PC-3 (cell line): ENCODE results near the gene SRCAP. TPM values are rescaled to one million over a fixed set of nuclear protein-coding genes. Genes with fewer than 3 reads are reported as not detected.

ENCODE experiments used
- ATAC-seq: fragments of 200-7000 bp; cut with Tn5 transposase; 2 replicates; pipeline ENCODE4 v1.9.1; 2020; ENCODE audit warnings: mild to moderate bottlenecking, moderate library complexity
- BruUV-seq: library from RNA; stranded (reverse); fragments of 400-500 nt; replicated peaks from 2 replicates; lab custom pipeline; 2021; lab: Mats Ljungman, UMichigan
- CTCF ChIA-PET: fragments of 300-600 bp; sonication (Branson Sonifier 250); formaldehyde crosslinking; loops from one replicate; lab custom pipeline; 2022; ENCODE audit warnings: antibody characterized with exemption; lab: Charles Lee
- POLR2A ChIA-PET: fragments of 300-600 bp; sonication (Branson Sonifier 250); formaldehyde crosslinking; loops from one replicate; lab custom pipeline; 2022; ENCODE audit warnings: antibody characterized with exemption; ENCODE audit not compliant: unreplicated experiment; lab: Charles Lee
- DNase-seq: peaks from one replicate; pipeline ENCODE4 v3.0.0-alpha.2; 2015
- H2AFZ ChIP-seq: fragments of 300-600 bp; sonication (generic); 2 replicates; pipeline ENCODE4 v1.6.0; 2016; ENCODE audit warnings: antibody characterized with exemption, low read length
- H3F3A ChIP-seq: fragments of 300-600 bp; sonication (generic); one replicate; pipeline ENCODE4 v1.6.0; 2017; ENCODE audit warnings: antibody characterized with exemption, low read length, control low read depth, mild to moderate bottlenecking; ENCODE audit not compliant: unreplicated experiment
- H3K27ac ChIP-seq: fragments of 300-600 bp; sonication (generic); 2 replicates; pipeline ENCODE4 v1.5.1; 2016; ENCODE audit warnings: mild to moderate bottlenecking, low read length
- H3K27me3 ChIP-seq: fragments of 300-600 bp; sonication (generic); 2 replicates; pipeline ENCODE4 v1.6.1; 2016; ENCODE audit warnings: low read length, mixed read lengths
- H3K36me3 ChIP-seq: fragments of 300-600 bp; sonication (generic); 2 replicates; pipeline ENCODE4 v1.6.1; 2016; ENCODE audit warnings: low read depth, mixed run types, low read length, mixed read lengths
- H3K4me1 ChIP-seq: fragments of 300-600 bp; sonication (generic); 2 replicates; pipeline ENCODE4 v1.5.1; 2016; ENCODE audit warnings: low read length; ENCODE audit not compliant: insufficient read depth
- H3K4me2 ChIP-seq: fragments of 300-600 bp; sonication (generic); 2 replicates; pipeline ENCODE4 v1.6.0; 2016; ENCODE audit warnings: low read length
- H3K4me3 ChIP-seq: fragments of 300-600 bp; sonication (generic); 2 replicates; pipeline ENCODE4 v1.5.1; 2016; ENCODE audit warnings: mild to moderate bottlenecking, low read length, mixed read lengths
- H3K79me2 ChIP-seq: fragments of 300-600 bp; sonication (generic); 2 replicates; pipeline ENCODE4 v1.6.1; 2017; ENCODE audit warnings: low read length, mixed read lengths
- H3K9ac ChIP-seq: fragments of 300-600 bp; sonication (generic); 2 replicates; pipeline ENCODE4 v1.6.0; 2016; ENCODE audit warnings: mild to moderate bottlenecking, low read length
- H3K9me2 ChIP-seq: fragments of 300-600 bp; sonication (generic); replicated peaks from 2 replicates; pipeline ENCODE4 v1.6.1; 2016; ENCODE audit warnings: mixed run types, low read length, mixed read lengths
- H3K9me3 ChIP-seq: fragments of 300-600 bp; sonication (generic); 2 replicates; pipeline ENCODE4 v1.6.1; 2016; ENCODE audit warnings: low read length, mixed read lengths
- H4K20me1 ChIP-seq: fragments of 300-600 bp; sonication (generic); 2 replicates; pipeline ENCODE4 v1.6.1; 2016; ENCODE audit warnings: low read length, mixed read lengths
- EZH2 ChIP-seq: fragments of 300-600 bp; sonication (generic); IDR thresholded peaks from one replicate; pipeline ENCODE4 v1.6.1; 2017; ENCODE audit warnings: antibody characterized with exemption, mild to moderate bottlenecking, low read length; ENCODE audit not compliant: unreplicated experiment
- EZH2phosphoT487 ChIP-seq: fragments of 300-600 bp; sonication (generic); IDR thresholded peaks from 2 replicates; pipeline ENCODE4 v1.6.1; 2018; ENCODE audit warnings: mild to moderate bottlenecking, antibody characterized with exemption, low read length, borderline replicate concordance
- intact Hi-C: fragments of 100-400 bp; cut with micrococcal nuclease; formaldehyde crosslinking; loops from 2 replicates; pipeline ENCODE4 v1.9.0; 2023
- total RNA-seq: library from RNA; depleted of rRNA; stranded (reverse); fragments of >200 nt; gene quantifications from 2 replicates; pipeline ENCODE4 v1.2.3, GENCODE V29; 2014
- TF ChIP-seq, protein P1 (sequence below): fragments of 300-600 bp; sonication (generic); conservative IDR thresholded peaks from 2 replicates; pipeline ENCODE4 v1.5.1; 2017; ENCODE audit warnings: antibody characterized with exemption, low read depth, mild to moderate bottlenecking, low read length

SRCAP gene
- total RNA-seq, 1 experiment from 2014 or later: 19.0 TPM

DNA sequence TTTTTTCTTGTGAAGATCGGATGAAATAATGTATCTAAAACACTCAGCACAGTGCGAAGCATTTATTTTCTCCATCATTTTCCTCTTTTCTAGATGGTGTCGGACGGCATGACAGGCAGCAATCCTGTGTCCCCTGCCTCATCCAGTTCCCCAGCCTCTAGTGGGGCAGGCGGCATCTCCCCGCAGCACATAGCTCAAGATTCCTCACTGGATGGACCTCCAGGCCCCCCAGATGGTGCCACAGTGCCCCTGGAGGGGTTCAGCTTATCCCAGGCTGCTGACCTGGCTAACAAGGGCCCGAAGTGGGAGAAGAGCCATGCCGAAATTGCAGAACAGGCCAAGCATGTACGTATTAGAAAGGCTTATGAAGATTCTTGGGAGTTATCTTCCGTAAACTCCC lies 5.0 kb downstream of the SRCAP start:
- no peaks in the 10 kb centered on the region for H3K9me2 ChIP-seq
- no peaks in the 10 kb centered on the region for H3K27me3 ChIP-seq
- TF ChIP-seq, protein P1, sequence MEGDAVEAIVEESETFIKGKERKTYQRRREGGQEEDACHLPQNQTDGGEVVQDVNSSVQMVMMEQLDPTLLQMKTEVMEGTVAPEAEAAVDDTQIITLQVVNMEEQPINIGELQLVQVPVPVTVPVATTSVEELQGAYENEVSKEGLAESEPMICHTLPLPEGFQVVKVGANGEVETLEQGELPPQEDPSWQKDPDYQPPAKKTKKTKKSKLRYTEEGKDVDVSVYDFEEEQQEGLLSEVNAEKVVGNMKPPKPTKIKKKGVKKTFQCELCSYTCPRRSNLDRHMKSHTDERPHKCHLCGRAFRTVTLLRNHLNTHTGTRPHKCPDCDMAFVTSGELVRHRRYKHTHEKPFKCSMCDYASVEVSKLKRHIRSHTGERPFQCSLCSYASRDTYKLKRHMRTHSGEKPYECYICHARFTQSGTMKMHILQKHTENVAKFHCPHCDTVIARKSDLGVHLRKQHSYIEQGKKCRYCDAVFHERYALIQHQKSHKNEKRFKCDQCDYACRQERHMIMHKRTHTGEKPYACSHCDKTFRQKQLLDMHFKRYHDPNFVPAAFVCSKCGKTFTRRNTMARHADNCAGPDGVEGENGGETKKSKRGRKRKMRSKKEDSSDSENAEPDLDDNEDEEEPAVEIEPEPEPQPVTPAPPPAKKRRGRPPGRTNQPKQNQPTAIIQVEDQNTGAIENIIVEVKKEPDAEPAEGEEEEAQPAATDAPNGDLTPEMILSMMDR: no peak
- TF ChIP-seq EZH2 (no peak), EZH2phosphoT487 (no peak)
- no peaks in the 10 kb centered on the region for H3F3A ChIP-seq
- H4K20me1 ChIP-seq: 0 out of 2 replicates have a peak, but pooled peaks cover 7% of the 10 kb centered on the region
- H3K36me3 ChIP-seq: peaks cover 44% of the 10 kb centered on the region
- H3K9ac ChIP-seq: no peak overlapping the region
- ChIA-PET CTCF (no interaction called here), POLR2A (no interaction called here)
- no peak overlapping the region for H2AFZ ChIP-seq
- H3K4me1 ChIP-seq: peaks cover 13% of the 10 kb centered on the region
- H3K4me2 ChIP-seq: no peak overlapping the region
- H3K27ac ChIP-seq: no peak overlapping the region
- BruUV-seq: no TSS peak
- intact Hi-C loops: no loop called here
- DNase-seq (no peak), ATAC-seq (no peak)
- H3K4me3 ChIP-seq: no peak overlapping the region
- peaks cover 32% of the 10 kb centered on the region for H3K79me2 ChIP-seq
- H3K9me3 ChIP-seq: no peaks in the 10 kb centered on the region

DNA sequence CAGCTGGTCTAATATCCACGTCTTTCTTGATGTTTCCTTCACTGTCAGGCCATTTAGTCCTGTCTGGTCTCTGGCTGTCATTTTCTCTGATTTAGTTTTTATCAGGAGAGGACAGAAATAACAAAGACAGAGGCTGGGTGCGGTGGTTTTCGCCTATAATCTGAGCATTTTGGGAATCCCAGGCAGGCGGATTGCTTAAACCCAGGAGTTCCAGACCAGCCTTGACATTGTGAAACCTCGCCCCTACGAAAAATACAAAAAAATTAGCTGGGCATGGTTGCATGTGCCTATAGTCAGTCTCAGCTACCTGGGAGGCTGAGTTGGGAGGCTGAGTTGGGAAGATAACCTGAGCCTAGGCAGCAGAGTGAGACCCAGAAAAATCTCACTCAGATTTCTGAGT lies 7.1 kb downstream of the SRCAP start:
- Histone ChIP-seq H3K79me2 (peaks cover 11% of the 10 kb centered on the region), H3K4me1 (no peaks in the 10 kb centered on the region), H3K9me2 (no peaks in the 10 kb centered on the region), H3F3A (no peaks in the 10 kb centered on the region), H3K9ac (no peak overlapping the region), H2AFZ (no peak overlapping the region), H3K36me3 (peaks cover 50% of the 10 kb centered on the region), H3K9me3 (no peaks in the 10 kb centered on the region), H3K27me3 (no peaks in the 10 kb centered on the region), H4K20me1 (no peaks in the 10 kb centered on the region), H3K4me2 (no peak overlapping the region), H3K4me3 (no peak overlapping the region), H3K27ac (no peak overlapping the region)
- intact Hi-C loops: no loop called here
- POLR2A ChIA-PET: no interaction called here
- DNase-seq (no peak), ATAC-seq (no peak)
- no TSS peak for BruUV-seq
- CTCF ChIA-PET: interaction anchor here (0.7 kb wide), 1 partner anchor 15 kb away, joined by 6 read pairs; no protein-coding TSS in a partner anchor
- TF ChIP-seq, protein P1: no peak
- no peak for TF ChIP-seq EZH2
- no peak for TF ChIP-seq EZH2phosphoT487

DNA sequence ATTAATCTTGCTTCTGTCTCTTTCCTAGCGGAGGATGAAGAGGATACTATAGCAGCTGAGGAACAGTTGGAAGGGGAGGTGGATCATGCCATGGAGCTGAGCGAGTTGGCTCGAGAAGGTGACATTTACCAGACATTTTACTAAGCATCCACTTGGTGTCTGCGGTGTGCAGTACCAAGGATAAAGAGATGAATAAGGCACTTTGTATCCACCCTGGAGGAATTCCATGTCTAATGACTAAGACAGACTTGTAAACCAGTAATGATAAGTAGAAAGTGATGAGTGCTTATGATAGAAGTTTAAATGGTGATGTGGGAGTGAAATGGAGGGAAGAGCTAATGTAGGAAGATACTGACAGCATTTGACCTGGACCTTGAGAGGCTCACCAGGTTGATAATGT lies 12.0 kb downstream of the SRCAP start:
- no peaks in the 10 kb centered on the region for H3F3A ChIP-seq
- H3K79me2 ChIP-seq: peaks cover 10% of the 10 kb centered on the region
- H2AFZ ChIP-seq: no peak overlapping the region
- H3K9me3 ChIP-seq: no peaks in the 10 kb centered on the region
- no peak overlapping the region for H3K27ac ChIP-seq
- H3K36me3 ChIP-seq: peaks cover 72% of the 10 kb centered on the region
- H3K9me2 ChIP-seq: no peaks in the 10 kb centered on the region
- no peaks in the 10 kb centered on the region; the same call in 1 of the 2 replicates for H4K20me1 ChIP-seq
- TF ChIP-seq EZH2phosphoT487: no peak
- TF ChIP-seq EZH2: no peak
- ATAC-seq (no peak), DNase-seq (peak; percentile 10)
- CTCF ChIA-PET: no interaction called here
- peaks cover 15% of the 10 kb centered on the region for H3K4me1 ChIP-seq
- intact Hi-C loops: no loop called here
- BruUV-seq: no TSS peak
- H3K9ac ChIP-seq: no peak overlapping the region
- POLR2A ChIA-PET: no interaction called here
- H3K4me3 ChIP-seq: no peak overlapping the region
- H3K4me2 ChIP-seq: no peak overlapping the region
- H3K27me3 ChIP-seq: no peaks in the 10 kb centered on the region
